Stomach (tissue), 9 donors: ENCODE data around the gene STK32C. TPM values are rescaled to one million over a fixed set of nuclear protein-coding genes. Genes with fewer than 3 reads are reported as not detected.

ENCODE experiments used
- DNase-seq, 2 donors: peaks; one replicate each; pipeline versions ENCODE4 v3.0.0 to v3.0.0-alpha.2; 2013 to 2019
- H3K27ac ChIP-seq, 5 donors: fragments of 200-600 bp in 4 of 5; sonication (generic) in 4 of 5; one replicate each; pipeline ENCODE4 v1.5.1; 2013 to 2019; ENCODE audit warnings: mild to moderate bottlenecking in 1 of 5, moderate library complexity in 1 of 5
- H3K27me3 ChIP-seq, 3 donors: fragments of 200-600 bp; sonication (generic); one replicate each; pipeline ENCODE4 v1.5.1; 2017 to 2019; ENCODE audit warnings: mixed run types in 1 of 3
- H3K36me3 ChIP-seq, 4 donors: fragments of 200-600 bp; sonication (generic); 1 replicate in 3 of 4; 2 replicates in 1 of 4; pipeline ENCODE4 v1.5.1; 2016 to 2019
- H3K4me1 ChIP-seq, 4 donors: fragments of 200-600 bp; sonication (generic); one replicate each; pipeline ENCODE4 v1.5.1; 2016 to 2019
- H3K4me3 ChIP-seq, 4 donors: fragments of 200-600 bp; sonication (generic) in 3 of 4; one replicate each; pipeline ENCODE4 v1.5.1; 2016 to 2019; ENCODE audit warnings: mild to moderate bottlenecking in 1 of 4
- H3K9me3 ChIP-seq, 4 donors: fragments of 200-600 bp; sonication (generic); one replicate each; pipeline ENCODE4 v1.5.1; 2016 to 2019
- EP300 ChIP-seq: sonication (generic); formaldehyde crosslinking; IDR thresholded peaks from one replicate; pipeline ENCODE4 v1.6.1; 2017; ENCODE audit warnings: antibody characterized with exemption
- POLR2A ChIP-seq, 4 donors: fragments of 450-650 bp; IDR thresholded peaks; one replicate each; pipeline ENCODE4 v1.6.1; 2016; ENCODE audit warnings: antibody characterized with exemption in 4 of 4, control low read depth in 2 of 4, mild to moderate bottlenecking in 1 of 4, moderate library complexity in 1 of 4
- POLR2AphosphoS5 ChIP-seq, 3 donors: sonication (generic); formaldehyde crosslinking; IDR thresholded peaks; one replicate each; pipeline ENCODE4 v1.6.1; 2016; ENCODE audit warnings: antibody characterized with exemption in 3 of 3
- WGBS, 5 donors: extraction: QIAGEN DNeasy Blood & Tissue Kit in 3 of 5; methylation state at CpG; one replicate each; pipeline versions ENCODE4 v1.1.5 to v1.1.7; 2013 to 2018; 5-methylcytosine and 5-hydroxymethylcytosine counted together
- intact Hi-C: fragments of 100-400 bp; cut with DNase I; formaldehyde crosslinking; loops from one replicate; pipeline ENCODE4 v1.15.1; 2023; ENCODE audit warnings: low total_unique reads
- polyA plus RNA-seq, 3 donors: library from polyadenylated mRNA; stranded (reverse); fragments of 200-250 nt; gene quantifications; one replicate each; pipeline ENCODE4 v1.2.3, GENCODE V29; 2013
- total RNA-seq, 5 donors: library from RNA; depleted of rRNA; stranded (reverse); fragments of >200 nt; gene quantifications; one replicate each; pipeline versions ENCODE4 v1.1.0 to v1.2.3, GENCODE V29; 2014 to 2016
- TF ChIP-seq, protein P1 (sequence below), 7 experiments: fragments of 450-650 bp in 4 of 7; fragments of 200-600 bp in 3 of 7; sonication (generic) in 3 of 7; IDR thresholded peaks; one replicate each; pipeline ENCODE4 v1.5.1; 2016 to 2019; ENCODE audit warnings: antibody characterized with exemption in 7 of 7, control low read depth in 2 of 7, mild to moderate bottlenecking in 1 of 7
- donor health status: healthy with polysubstance abuse.
- donor health status: Bipolar disorder and iron deficiency.
- donor health status: healthy.

The STK32C gene
- total and polyA plus RNA-seq, 8 donors, result 1.6 to 71.0 (median 7.9) TPM; not detected in 1

DNA sequence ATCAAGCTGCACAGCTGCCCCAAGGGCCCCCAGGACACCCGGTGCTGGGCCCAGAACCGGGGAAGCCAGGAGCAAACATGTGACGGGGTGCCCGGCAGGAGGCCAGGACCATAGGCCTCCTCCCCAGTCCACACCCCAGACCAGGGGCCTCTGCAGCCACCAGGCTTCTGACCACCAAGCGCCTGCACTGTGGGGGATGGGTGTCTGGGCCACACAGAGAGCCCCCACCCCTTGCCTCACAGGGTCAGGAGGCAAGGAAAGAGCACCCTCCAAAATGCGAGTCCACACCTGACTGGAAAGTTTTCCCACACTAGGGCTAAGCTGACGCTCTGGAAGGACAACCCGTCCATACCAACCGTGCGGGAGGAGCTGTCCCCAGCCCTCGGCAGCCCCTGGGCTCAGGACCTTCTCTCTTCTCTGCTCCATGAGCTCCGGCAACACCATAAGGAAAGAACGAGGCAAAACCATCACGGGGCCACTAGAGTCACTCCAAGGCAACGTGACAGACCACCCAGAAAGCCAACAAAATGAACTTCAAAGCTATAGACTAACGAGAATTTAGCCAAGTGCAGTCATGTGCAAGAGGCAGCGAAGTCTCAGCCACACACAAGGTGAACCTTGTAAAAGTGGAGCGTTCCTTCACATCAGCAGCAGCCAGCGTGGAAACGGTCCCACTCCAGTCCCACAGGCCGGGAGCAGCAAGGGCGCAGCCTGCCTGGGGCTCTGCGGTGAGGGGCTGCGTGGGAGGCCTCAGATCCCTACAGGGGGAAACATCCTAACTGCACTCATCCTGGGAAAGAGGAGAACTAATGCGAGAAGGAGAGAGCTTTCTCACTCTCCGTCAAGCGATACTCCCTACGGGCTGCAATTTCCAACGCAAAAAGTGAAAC is 5.1 kb downstream of the STK32C start:
- intact Hi-C loops, result no loop called here
- peaks cover 7 to 13% (median 12%) of the 10 kb centered on the region in 4 donors for H3K4me1 ChIP-seq
- H3K27me3 ChIP-seq, result peaks cover 0 to 14% (median 0%) of the 10 kb centered on the region in 3 donors
- no peaks in the 10 kb centered on the region for H3K9me3 ChIP-seq
- no peak for DNase-seq
- H3K27ac ChIP-seq, result no peak overlapping the region
- WGBS, 5 donors, result 84 to 91% (median 88%) methylated on average over 24 to 29 of the region's 29 CpGs
- TF ChIP-seq, protein P1, sequence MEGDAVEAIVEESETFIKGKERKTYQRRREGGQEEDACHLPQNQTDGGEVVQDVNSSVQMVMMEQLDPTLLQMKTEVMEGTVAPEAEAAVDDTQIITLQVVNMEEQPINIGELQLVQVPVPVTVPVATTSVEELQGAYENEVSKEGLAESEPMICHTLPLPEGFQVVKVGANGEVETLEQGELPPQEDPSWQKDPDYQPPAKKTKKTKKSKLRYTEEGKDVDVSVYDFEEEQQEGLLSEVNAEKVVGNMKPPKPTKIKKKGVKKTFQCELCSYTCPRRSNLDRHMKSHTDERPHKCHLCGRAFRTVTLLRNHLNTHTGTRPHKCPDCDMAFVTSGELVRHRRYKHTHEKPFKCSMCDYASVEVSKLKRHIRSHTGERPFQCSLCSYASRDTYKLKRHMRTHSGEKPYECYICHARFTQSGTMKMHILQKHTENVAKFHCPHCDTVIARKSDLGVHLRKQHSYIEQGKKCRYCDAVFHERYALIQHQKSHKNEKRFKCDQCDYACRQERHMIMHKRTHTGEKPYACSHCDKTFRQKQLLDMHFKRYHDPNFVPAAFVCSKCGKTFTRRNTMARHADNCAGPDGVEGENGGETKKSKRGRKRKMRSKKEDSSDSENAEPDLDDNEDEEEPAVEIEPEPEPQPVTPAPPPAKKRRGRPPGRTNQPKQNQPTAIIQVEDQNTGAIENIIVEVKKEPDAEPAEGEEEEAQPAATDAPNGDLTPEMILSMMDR (IDR thresholded peaks at IDR 0.05), result no peak
- TF ChIP-seq EP300 (no peak), POLR2A (IDR thresholded peaks at IDR 0.05) (no peak), POLR2AphosphoS5 (IDR thresholded peaks at IDR 0.05) (no peak)
- H3K36me3 ChIP-seq, result no peaks in the 10 kb centered on the region
- no peak overlapping the region for H3K4me3 ChIP-seq

DNA sequence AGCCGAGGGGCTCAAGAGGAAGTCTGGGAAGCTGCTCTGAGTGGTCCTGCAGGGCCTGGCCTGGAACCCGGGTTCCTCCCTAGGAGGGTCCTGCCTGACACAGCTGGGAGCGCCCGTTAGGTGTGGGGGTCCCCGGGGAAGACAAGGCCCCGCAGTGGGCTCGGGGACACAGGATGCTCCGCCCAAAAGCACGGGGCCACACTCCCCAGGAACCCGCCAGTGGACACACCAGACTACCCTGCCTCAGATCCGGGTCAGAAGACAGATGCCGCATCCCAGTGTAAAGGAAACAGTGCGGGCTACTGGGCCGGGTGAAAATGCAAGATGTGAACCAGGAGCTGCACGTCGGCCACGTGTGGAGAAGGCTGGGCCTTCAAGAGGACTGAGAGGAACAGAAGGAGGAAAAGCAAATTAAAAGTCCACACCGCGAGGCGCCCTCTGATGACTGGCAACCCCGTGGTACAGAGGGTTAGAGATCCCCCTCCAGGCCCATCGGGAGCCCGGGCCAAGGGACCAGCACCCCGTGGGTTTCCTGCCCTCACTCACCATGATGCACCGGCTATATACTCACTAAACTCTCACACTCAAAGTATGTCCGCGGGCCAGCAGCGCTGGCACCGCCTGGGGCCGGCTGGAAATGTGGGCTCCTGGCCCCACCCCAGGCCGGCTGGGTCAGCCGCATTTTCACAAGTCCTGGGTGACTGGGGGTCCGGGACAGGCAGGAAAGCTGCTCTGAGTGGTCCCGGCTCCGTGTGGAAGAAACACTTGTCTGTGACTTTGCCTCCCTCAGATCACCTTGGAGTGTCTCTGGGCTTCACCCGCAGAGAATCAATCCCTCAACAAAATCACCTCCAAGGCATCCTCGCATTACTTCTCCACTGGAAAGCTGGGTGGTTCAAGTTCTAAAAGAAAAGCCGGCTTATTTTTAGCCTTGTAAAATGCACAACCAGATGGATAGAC is 6.1 kb downstream of the STK32C start:
- no peak for DNase-seq
- H3K36me3 ChIP-seq, result no peaks in the 10 kb centered on the region
- no peak for TF ChIP-seq POLR2A (IDR thresholded peaks at IDR 0.05)
- H3K27ac ChIP-seq, result no peak overlapping the region
- H3K4me3 ChIP-seq, result no peak overlapping the region
- intact Hi-C loops, result no loop called here
- WGBS, 5 donors, result 86 to 97% (median 90%) methylated on average over 35 to 38 of the region's 38 CpGs
- H3K27me3 ChIP-seq, result peaks cover 0 to 14% (median 0%) of the 10 kb centered on the region in 3 donors
- no peaks in the 10 kb centered on the region for H3K9me3 ChIP-seq
- peaks cover 0 to 6% (median 4%) of the 10 kb centered on the region in 4 donors for H3K4me1 ChIP-seq

DNA sequence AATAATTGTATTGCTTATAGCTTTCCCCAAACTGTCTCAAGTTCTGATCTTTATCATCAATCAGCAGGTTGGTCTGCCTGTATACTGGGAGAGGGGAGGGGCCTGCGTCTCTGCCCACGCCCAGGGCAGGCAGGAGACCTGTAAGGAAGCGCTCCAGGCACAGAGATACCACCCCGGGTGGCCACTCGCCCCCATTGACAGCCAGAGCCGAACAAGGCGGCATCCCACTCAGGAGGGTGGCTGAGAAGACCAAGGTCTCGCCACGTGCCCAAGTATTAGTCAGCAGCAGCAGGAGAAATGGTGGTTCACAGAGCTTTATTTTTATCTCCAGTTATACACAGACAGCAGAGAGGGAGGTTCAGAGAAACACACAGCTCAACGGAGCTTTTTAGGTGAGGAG is 7.2 kb downstream of the STK32C start:
- intact Hi-C loops, result no loop called here
- Histone ChIP-seq H3K27me3 (peaks cover 0 to 10% (median 0%) of the 10 kb centered on the region in 3 donors), H3K9me3 (no peaks in the 10 kb centered on the region), H3K36me3 (no peaks in the 10 kb centered on the region), H3K4me3 (no peak overlapping the region), H3K4me1 (no peaks in the 10 kb centered on the region), H3K27ac (no peak overlapping the region)
- TF ChIP-seq POLR2AphosphoS5 (IDR thresholded peaks at IDR 0.05) (no peak), POLR2A (IDR thresholded peaks at IDR 0.05) (no peak), EP300 (no peak)
- TF ChIP-seq, protein P1 (IDR thresholded peaks at IDR 0.05), result no peak
- 52 to 87% (median 67%) methylated on average over 10 of the region's 10 CpGs for WGBS, 5 donors
- no peak for DNase-seq

DNA sequence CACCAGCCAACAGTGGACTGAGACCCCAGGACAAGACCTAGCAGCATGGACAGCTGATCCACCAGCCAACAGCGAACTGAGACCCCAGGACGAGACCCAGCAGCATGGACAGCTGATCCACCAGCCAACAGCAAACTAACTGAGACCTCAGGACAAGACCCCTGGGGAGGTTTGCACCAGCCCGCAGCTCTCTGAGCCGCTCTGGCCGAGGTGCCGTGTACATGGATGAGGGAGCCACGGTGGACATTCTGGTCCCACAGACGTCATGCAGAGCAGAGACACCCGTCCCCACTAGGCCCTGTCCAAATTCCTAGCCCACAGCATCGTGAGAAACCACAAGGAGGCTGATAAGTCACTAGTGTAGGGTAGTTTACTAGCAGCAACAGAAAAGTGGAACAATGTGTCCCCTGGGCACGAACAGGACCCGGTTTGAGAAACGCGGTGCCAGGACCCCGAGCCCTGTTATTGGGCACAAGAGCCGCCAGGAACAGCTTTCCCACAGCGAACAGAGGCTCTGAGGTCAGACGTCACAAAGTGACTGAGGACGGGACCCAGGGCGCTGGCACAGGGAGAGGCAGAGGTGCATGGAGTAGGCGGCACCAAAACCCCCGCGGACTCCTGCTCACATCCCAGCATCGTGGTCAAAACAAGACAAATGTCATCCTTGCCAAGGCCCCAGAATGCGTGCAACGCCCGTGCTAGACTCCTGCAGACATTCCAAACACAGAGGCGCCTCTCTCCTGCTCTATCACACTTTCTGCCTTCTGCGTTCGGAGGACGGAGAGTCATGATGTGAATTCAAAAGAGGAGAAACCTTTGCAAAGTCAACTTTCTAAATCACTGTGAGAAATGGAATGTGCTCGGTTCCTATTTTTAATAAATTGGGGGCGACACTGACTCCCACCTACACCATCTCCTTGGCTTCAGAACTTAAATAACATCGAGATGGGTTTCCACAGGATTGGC is 8.1 kb downstream of the STK32C start:
- H3K27ac ChIP-seq, result no peak overlapping the region
- no peak for DNase-seq
- TF ChIP-seq POLR2A (IDR thresholded peaks at IDR 0.05) (no peak), POLR2AphosphoS5 (IDR thresholded peaks at IDR 0.05) (no peak), EP300 (no peak)
- TF ChIP-seq, protein P1 (IDR thresholded peaks at IDR 0.05), result no peak
- intact Hi-C loops, result no loop called here
- no peaks in the 10 kb centered on the region for H3K4me1 ChIP-seq
- WGBS, 5 donors, result 85 to 91% (median 87%) methylated on average over 28 to 34 of the region's 34 CpGs
- H3K27me3 ChIP-seq, result peaks cover 0 to 9% (median 0%) of the 10 kb centered on the region in 3 donors
- no peaks in the 10 kb centered on the region for H3K36me3 ChIP-seq
- H3K4me3 ChIP-seq, result no peak overlapping the region
- no peaks in the 10 kb centered on the region for H3K9me3 ChIP-seq
